Measurements from ENCODE around the gene FAM180A. TPM values are rescaled to one million over a fixed set of nuclear protein-coding genes. Genes with fewer than 3 reads are reported as not detected.

Gene FAM180A
- total and polyA plus RNA-seq, 10 of the 15 experiments (the other 5 are each of a cell fraction or from before 2014, with no cell fraction given) = not detected

GRCh38 chr7:135734343-135734689, 14.3 kb downstream of the FAM180A start:
- no peak overlapping the region for H3K4me2 ChIP-seq (ENCODE audit: control insufficient read depth, insufficient read depth)
- no peaks in the 10 kb centered on the region for H3K79me2 ChIP-seq (ENCODE audit: control insufficient read depth, insufficient read depth, low read length)
- H2AFZ ChIP-seq (ENCODE audit: control insufficient read depth, low read depth, low read length) = no peak overlapping the region
- no TSS peak for BruUV-seq (replicated peaks)
- intact Hi-C loops (cut with micrococcal nuclease; ENCODE audit: unreplicated experiment) = no loop called here
- SMC1A ChIA-PET (ENCODE audit: uncharacterized antibody, unreplicated experiment) = no interaction called here
- H3K4me1 ChIP-seq (ENCODE audit: control insufficient read depth, insufficient read depth, low read length) = no peaks in the 10 kb centered on the region
- H3K27me3 ChIP-seq (replicated peaks in 1 of 2; ENCODE audit: control insufficient read depth in 2 of 2, insufficient read depth in 2 of 2, low read length in 1 of 2) = no peaks in the 10 kb centered on the region; a peak in 1 of 4 replicates
- POLR2A ChIA-PET = no interaction called here
- no peaks in the 10 kb centered on the region for H4K20me1 ChIP-seq (ENCODE audit: control insufficient read depth, insufficient read depth)
- RAD21 ChIA-PET (ENCODE audit: unreplicated experiment) = no interaction called here
- DNase-seq (ENCODE audit: low read depth, low spot score) = no peak
- no peak overlapping the region for H3K9ac ChIP-seq (ENCODE audit: control insufficient read depth, insufficient read depth, low read length)
- no peak for ATAC-seq
- in situ Hi-C loops (cut with MboI) = no loop called here
- TF ChIP-seq WRNIP1 (IDR thresholded peaks at IDR 0.05; ENCODE audit: borderline replicate concordance, low read depth, low read length) = no peak
- no peak for FAIRE-seq
- no peak overlapping the region for H3K4me3 ChIP-seq
- CTCF ChIA-PET = interaction anchor here (1.2 kb wide), 1 partner anchor 19 kb away, joined by 4 read pairs; no protein-coding TSS in a partner anchor
- no peaks in the 10 kb centered on the region for H3K36me3 ChIP-seq (ENCODE audit: control insufficient read depth in 2 of 2, insufficient read depth in 2 of 2, low read length in 1 of 2)
- 56% methylated on average over 1 of the region's 1 CpG for WGBS (ENCODE audit: insufficient coverage, insufficient replicate concordance, low lambda C conversion rate, missing lambda C conversion rate)
- no peak overlapping the region for H3K27ac ChIP-seq (ENCODE audit: control insufficient read depth, insufficient read depth)
- no peaks in the 10 kb centered on the region for H3K9me3 ChIP-seq (replicated peaks; ENCODE audit: control insufficient read depth, insufficient read depth, low read length)

DNA sequence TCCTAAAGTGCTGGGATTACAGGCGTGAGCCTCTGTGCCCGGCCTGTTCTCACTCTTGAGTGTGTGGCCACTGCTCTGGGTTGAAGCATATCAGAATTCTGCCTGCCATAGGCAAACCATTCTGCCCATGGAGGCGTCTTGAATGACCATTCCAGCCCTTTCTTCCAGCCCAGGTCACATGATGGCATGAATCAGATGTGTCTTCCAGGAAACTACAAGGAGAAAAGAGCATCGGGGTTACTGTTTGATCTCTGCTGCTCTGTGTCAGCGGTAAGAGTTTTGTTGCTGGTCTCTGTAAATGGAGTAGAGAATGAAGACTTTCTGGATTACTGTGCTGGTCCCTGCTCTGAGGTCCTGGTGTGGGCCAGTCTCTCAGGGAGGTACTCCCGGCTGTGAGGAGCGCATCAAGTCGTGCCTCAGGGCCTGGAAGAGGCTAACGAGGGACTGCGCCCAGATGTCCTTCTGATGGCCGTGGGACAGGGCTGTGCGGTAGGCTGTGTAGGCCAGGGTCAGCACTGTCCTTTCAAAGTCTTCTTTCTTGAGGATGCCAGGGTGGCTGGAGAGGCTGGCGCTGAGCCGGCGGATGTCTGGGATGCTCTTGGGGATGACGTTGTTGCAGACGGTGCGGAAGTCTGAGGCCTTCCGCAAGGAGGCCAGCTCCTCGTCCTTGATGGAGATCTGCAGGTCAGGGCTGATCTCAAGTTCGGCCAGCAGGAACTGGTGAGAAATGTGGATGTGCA, 14.8 kb downstream of the FAM180A start:
- no peak overlapping the region for H3K4me2 ChIP-seq (ENCODE audit: control insufficient read depth, insufficient read depth)
- DNase-seq (ENCODE audit: low read depth, low spot score) (no peak), FAIRE-seq (no peak), ATAC-seq (no peak)
- 58% methylated on average over 21 of the region's 21 CpGs for WGBS (ENCODE audit: insufficient coverage, insufficient replicate concordance, low lambda C conversion rate, missing lambda C conversion rate)
- CTCF ChIA-PET = interaction anchor here (1.2 kb wide), 1 partner anchor 18 kb away, joined by 4 read pairs; no protein-coding TSS in a partner anchor
- no peaks in the 10 kb centered on the region for H3K4me1 ChIP-seq (ENCODE audit: control insufficient read depth, insufficient read depth, low read length)
- H3K27ac ChIP-seq (ENCODE audit: control insufficient read depth, insufficient read depth) = no peak overlapping the region
- no peaks in the 10 kb centered on the region for H3K79me2 ChIP-seq (ENCODE audit: control insufficient read depth, insufficient read depth, low read length)
- in situ Hi-C loops (cut with MboI) = no loop called here
- POLR2A ChIA-PET = no interaction called here
- no peaks in the 10 kb centered on the region; a peak in 1 of 4 replicates for H3K27me3 ChIP-seq (replicated peaks in 1 of 2; ENCODE audit: control insufficient read depth in 2 of 2, insufficient read depth in 2 of 2, low read length in 1 of 2)
- no peak overlapping the region for H2AFZ ChIP-seq (ENCODE audit: control insufficient read depth, low read depth, low read length)
- H3K36me3 ChIP-seq (ENCODE audit: control insufficient read depth in 2 of 2, insufficient read depth in 2 of 2, low read length in 1 of 2) = no peaks in the 10 kb centered on the region
- TF ChIP-seq FOS (IDR thresholded peaks at IDR 0.05; ENCODE audit: borderline replicate concordance, extremely low read depth, insufficient read length) (no peak), NFIC (IDR thresholded peaks at IDR 0.05; ENCODE audit: low read depth, low read length) (no peak), SMARCA5 (IDR thresholded peaks at IDR 0.05) (no peak), NRF1 (conservative IDR thresholded peaks at IDR 0.05; ENCODE audit: low read depth, low read length) (no peak), FOXK2 (IDR thresholded peaks at IDR 0.05) (no peak), SRF (IDR thresholded peaks at IDR 0.05; ENCODE audit: low read depth in 2 of 2, low read length in 2 of 2) (no peak), MTA2 (IDR thresholded peaks at IDR 0.05; ENCODE audit: low read depth) (no peak), BHLHE40 (IDR thresholded peaks at IDR 0.05; ENCODE audit: borderline replicate concordance in 1 of 2, low read depth in 2 of 2, low read length in 1 of 2) (no peak), SMAD1 (IDR thresholded peaks at IDR 0.05; ENCODE audit: low read depth, partially characterized antibody) (no peak)
- TF ChIP-seq, protein P1, sequence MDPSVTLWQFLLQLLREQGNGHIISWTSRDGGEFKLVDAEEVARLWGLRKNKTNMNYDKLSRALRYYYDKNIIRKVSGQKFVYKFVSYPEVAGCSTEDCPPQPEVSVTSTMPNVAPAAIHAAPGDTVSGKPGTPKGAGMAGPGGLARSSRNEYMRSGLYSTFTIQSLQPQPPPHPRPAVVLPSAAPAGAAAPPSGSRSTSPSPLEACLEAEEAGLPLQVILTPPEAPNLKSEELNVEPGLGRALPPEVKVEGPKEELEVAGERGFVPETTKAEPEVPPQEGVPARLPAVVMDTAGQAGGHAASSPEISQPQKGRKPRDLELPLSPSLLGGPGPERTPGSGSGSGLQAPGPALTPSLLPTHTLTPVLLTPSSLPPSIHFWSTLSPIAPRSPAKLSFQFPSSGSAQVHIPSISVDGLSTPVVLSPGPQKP (IDR thresholded peaks at IDR 0.05; ENCODE audit: low read depth, low read length) = no peak
- TF ChIP-seq, protein P2, sequence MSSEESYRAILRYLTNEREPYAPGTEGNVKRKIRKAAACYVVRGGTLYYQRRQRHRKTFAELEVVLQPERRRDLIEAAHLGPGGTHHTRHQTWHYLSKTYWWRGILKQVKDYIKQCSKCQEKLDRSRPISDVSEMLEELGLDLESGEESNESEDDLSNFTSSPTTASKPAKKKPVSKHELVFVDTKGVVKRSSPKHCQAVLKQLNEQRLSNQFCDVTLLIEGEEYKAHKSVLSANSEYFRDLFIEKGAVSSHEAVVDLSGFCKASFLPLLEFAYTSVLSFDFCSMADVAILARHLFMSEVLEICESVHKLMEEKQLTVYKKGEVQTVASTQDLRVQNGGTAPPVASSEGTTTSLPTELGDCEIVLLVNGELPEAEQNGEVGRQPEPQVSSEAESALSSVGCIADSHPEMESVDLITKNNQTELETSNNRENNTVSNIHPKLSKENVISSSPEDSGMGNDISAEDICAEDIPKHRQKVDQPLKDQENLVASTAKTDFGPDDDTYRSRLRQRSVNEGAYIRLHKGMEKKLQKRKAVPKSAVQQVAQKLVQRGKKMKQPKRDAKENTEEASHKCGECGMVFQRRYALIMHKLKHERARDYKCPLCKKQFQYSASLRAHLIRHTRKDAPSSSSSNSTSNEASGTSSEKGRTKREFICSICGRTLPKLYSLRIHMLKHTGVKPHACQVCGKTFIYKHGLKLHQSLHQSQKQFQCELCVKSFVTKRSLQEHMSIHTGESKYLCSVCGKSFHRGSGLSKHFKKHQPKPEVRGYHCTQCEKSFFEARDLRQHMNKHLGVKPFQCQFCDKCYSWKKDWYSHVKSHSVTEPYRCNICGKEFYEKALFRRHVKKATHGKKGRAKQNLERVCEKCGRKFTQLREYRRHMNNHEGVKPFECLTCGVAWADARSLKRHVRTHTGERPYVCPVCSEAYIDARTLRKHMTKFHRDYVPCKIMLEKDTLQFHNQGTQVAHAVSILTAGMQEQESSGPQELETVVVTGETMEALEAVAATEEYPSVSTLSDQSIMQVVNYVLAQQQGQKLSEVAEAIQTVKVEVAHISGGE (CRISPR knock-in tag; IDR thresholded peaks at IDR 0.05) = no peak
- H3K9ac ChIP-seq (ENCODE audit: control insufficient read depth, insufficient read depth, low read length) = no peak overlapping the region
- SMC1A ChIA-PET (ENCODE audit: uncharacterized antibody, unreplicated experiment) = interaction anchor here (1.3 kb wide), 1 partner anchor 20 kb away, joined by 4 read pairs; no protein-coding TSS in a partner anchor
- H3K9me3 ChIP-seq (replicated peaks; ENCODE audit: control insufficient read depth, insufficient read depth, low read length) = no peaks in the 10 kb centered on the region
- RAD21 ChIA-PET (ENCODE audit: unreplicated experiment) = no interaction called here
- H3K4me3 ChIP-seq = no peak overlapping the region
- no peaks in the 10 kb centered on the region for H4K20me1 ChIP-seq (ENCODE audit: control insufficient read depth, insufficient read depth)
- intact Hi-C loops (cut with micrococcal nuclease; ENCODE audit: unreplicated experiment) = no loop called here
- BruUV-seq (replicated peaks) = no TSS peak

Data from GM12878 (cell line).